Liver (tissue), 9 donors: Measurements from ENCODE around the gene NLRP9. TPM values are rescaled to one million over a fixed set of nuclear protein-coding genes. Genes with fewer than 3 reads are reported as not detected.

Source experiments
- DNase-seq: peaks from one replicate; pipeline ENCODE4 v3.0.0-alpha.2; 2017; ENCODE audit warnings: low spot score
- H3K27ac ChIP-seq, 2 donors: one replicate each; pipeline ENCODE4 v1.7.0; 2013; ENCODE audit warnings: inconsistent platforms in 2 of 2, low read length in 2 of 2, control low read depth in 1 of 2, low read depth in 1 of 2, mild to moderate bottlenecking in 1 of 2
- H3K27me3 ChIP-seq, 4 donors: one replicate each; pipeline versions ENCODE4 v1.6.1 to v1.7.0; 2013; ENCODE audit warnings: low read length in 3 of 4, inconsistent platforms in 1 of 4, mild to moderate bottlenecking in 1 of 4, moderate library complexity in 1 of 4; ENCODE audit not compliant: control insufficient read depth in 4 of 4, insufficient read depth in 4 of 4
- H3K36me3 ChIP-seq, 4 donors: one replicate each; pipeline versions ENCODE4 v1.6.1 to v1.7.0; 2013; ENCODE audit warnings: low read length in 3 of 4, mild to moderate bottlenecking in 3 of 4, low read depth in 1 of 4, moderate library complexity in 1 of 4; ENCODE audit not compliant: control insufficient read depth in 4 of 4, insufficient read depth in 3 of 4
- H3K4me1 ChIP-seq, 4 donors: one replicate each; pipeline versions ENCODE4 v1.6.1 to v1.7.0; 2013; ENCODE audit warnings: low read length in 3 of 4, mild to moderate bottlenecking in 3 of 4, moderate library complexity in 1 of 4; ENCODE audit not compliant: control insufficient read depth in 4 of 4, insufficient read depth in 4 of 4
- H3K4me3 ChIP-seq, 3 donors: one replicate each; pipeline versions ENCODE4 v1.6.1 to v1.7.0; 2013; ENCODE audit warnings: low read length in 3 of 3, control low read depth in 1 of 3, low read depth in 1 of 3, mild to moderate bottlenecking in 1 of 3
- H3K9ac ChIP-seq, 2 donors: one replicate each; pipeline ENCODE4 v1.7.0; 2013; ENCODE audit warnings: low read length in 2 of 2, mild to moderate bottlenecking in 2 of 2, moderate library complexity in 2 of 2, control low read depth in 1 of 2, low read depth in 1 of 2
- H3K9me3 ChIP-seq, 4 donors: one replicate each; pipeline versions ENCODE4 v1.6.1 to v1.7.0; 2013; ENCODE audit warnings: low read length in 3 of 4; ENCODE audit not compliant: control insufficient read depth in 4 of 4
- EGR1 ChIP-seq, 2 donors: IDR thresholded peaks; 2 replicates each; pipeline ENCODE4 v1.6.1; 2016 to 2018; ENCODE audit warnings: antibody characterized with exemption in 2 of 2, low read depth in 2 of 2
- FOXA1 ChIP-seq: IDR thresholded peaks from 2 replicates; pipeline ENCODE4 v1.6.1; 2016; ENCODE audit warnings: antibody characterized with exemption
- FOXA2 ChIP-seq: IDR thresholded peaks from 2 replicates; pipeline ENCODE4 v1.6.1; 2016; ENCODE audit warnings: antibody characterized with exemption
- GABPA ChIP-seq, 2 donors: IDR thresholded peaks in 1 of 2; conservative IDR thresholded peaks in 1 of 2; 2 replicates each; pipeline ENCODE4 v1.6.1; 2016; ENCODE audit warnings: antibody characterized with exemption in 2 of 2, mild to moderate bottlenecking in 1 of 2, moderate library complexity in 1 of 2
- HNF4A ChIP-seq, 2 donors: conservative IDR thresholded peaks; 2 replicates each; pipeline ENCODE4 v1.6.1; 2016; ENCODE audit warnings: antibody characterized with exemption in 2 of 2, mild to moderate bottlenecking in 2 of 2
- HNF4G ChIP-seq: IDR thresholded peaks from 2 replicates; pipeline ENCODE4 v1.6.1; 2016; ENCODE audit warnings: antibody characterized with exemption
- JUND ChIP-seq, 2 donors: IDR thresholded peaks; 2 replicates each; pipeline ENCODE4 v1.6.1; 2016; ENCODE audit warnings: antibody characterized with exemption in 2 of 2
- NR2F2 ChIP-seq: IDR thresholded peaks from 2 replicates; pipeline ENCODE4 v1.6.1; 2016; ENCODE audit warnings: antibody characterized with exemption
- RAD21 ChIP-seq, 2 donors: IDR thresholded peaks; 2 replicates each; pipeline ENCODE4 v1.6.1; 2016; ENCODE audit warnings: antibody characterized with exemption in 2 of 2, mild to moderate bottlenecking in 2 of 2
- RXRA ChIP-seq, 2 donors: IDR thresholded peaks; 2 replicates each; pipeline ENCODE4 v1.6.1; 2017 to 2018; ENCODE audit warnings: antibody characterized with exemption in 2 of 2, mild to moderate bottlenecking in 1 of 2
- SP1 ChIP-seq: IDR thresholded peaks from 2 replicates; pipeline ENCODE4 v1.6.1; 2018; ENCODE audit warnings: antibody characterized with exemption, mild to moderate bottlenecking
- TAF1 ChIP-seq: conservative IDR thresholded peaks from 2 replicates; pipeline ENCODE4 v1.6.1; 2016; ENCODE audit warnings: antibody characterized with exemption, mild to moderate bottlenecking
- WGBS: extraction: QIAGEN DNeasy Blood & Tissue Kit; methylation state at CpG from one replicate; pipeline ENCODE4 v1.1.7; 2013; 5-methylcytosine and 5-hydroxymethylcytosine counted together
- polyA plus RNA-seq, 2 donors: library from polyadenylated mRNA; stranded (reverse) in 1 of 2; unstranded in 1 of 2; fragments of 200-250 nt in 1 of 2; fragments of >200 nt in 1 of 2; fragmentation: Nextera tagmentation in 1 of 2; extraction: Ambion mirVana in 1 of 2; gene quantifications; one replicate each; pipeline versions ENCODE4 v1.2.1 to v1.2.3, GENCODE V29; 2013 to 2015
- total RNA-seq, 2 donors: library from RNA; depleted of rRNA; stranded (reverse); fragments of >200 nt; gene quantifications; one replicate each; pipeline ENCODE4 v1.2.3, GENCODE V29; 2014
- TF ChIP-seq, protein P1 (sequence below): IDR thresholded peaks from 2 replicates; pipeline ENCODE4 v1.6.1; 2016; ENCODE audit warnings: antibody characterized with exemption
- TF ChIP-seq, protein P2 (sequence below): IDR thresholded peaks from 2 replicates; pipeline ENCODE4 v1.6.1; 2016; ENCODE audit warnings: antibody characterized with exemption
- TF ChIP-seq, protein P3 (sequence below): IDR thresholded peaks from 2 replicates; pipeline ENCODE4 v1.6.1; 2016; ENCODE audit warnings: antibody characterized with exemption, mild to moderate bottlenecking
- TF ChIP-seq, protein P4 (sequence below): IDR thresholded peaks from 2 replicates; pipeline ENCODE4 v1.6.1; 2016; ENCODE audit warnings: antibody characterized with exemption
- donor health status: healthy.
- donor health status: healthy.
- donor health status: healthy.
- donor health status: healthy.
- donor health status: healthy.

The NLRP9 gene
- total and polyA plus RNA-seq, 4 donors = not detected

DNA sequence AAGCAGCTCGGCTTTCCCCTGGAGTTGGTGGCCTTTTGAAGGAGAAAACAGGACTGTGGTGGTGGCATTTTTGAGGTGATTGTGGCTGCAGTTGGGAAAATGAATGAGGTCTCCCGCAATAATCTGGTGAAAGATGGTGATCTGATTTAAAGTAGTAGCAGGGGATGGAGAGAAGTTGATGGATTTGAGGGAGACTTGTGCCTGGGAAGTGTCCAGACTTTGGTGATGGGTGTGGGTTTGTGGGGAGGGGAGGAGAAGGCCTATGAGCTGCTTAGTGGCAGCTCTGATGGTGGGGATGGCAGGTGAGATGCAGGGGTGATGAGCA lies 67.2 kb downstream of the NLRP9 start:
- H3K27ac ChIP-seq = no peak overlapping the region
- no peaks in the 10 kb centered on the region for H3K27me3 ChIP-seq
- H3K9me3 ChIP-seq = no peaks in the 10 kb centered on the region
- no peak overlapping the region for H3K4me3 ChIP-seq
- no peak for DNase-seq
- TF ChIP-seq FOXA2 (no peak), HNF4A (conservative IDR thresholded peaks at IDR 0.05) (no peak), JUND (IDR thresholded peaks at IDR 0.05) (no peak), EGR1 (IDR thresholded peaks at IDR 0.05; ENCODE audit: low read depth in 2 of 2) (no peak), TAF1 (no peak), NR2F2 (no peak)
- TF ChIP-seq, protein P1, sequence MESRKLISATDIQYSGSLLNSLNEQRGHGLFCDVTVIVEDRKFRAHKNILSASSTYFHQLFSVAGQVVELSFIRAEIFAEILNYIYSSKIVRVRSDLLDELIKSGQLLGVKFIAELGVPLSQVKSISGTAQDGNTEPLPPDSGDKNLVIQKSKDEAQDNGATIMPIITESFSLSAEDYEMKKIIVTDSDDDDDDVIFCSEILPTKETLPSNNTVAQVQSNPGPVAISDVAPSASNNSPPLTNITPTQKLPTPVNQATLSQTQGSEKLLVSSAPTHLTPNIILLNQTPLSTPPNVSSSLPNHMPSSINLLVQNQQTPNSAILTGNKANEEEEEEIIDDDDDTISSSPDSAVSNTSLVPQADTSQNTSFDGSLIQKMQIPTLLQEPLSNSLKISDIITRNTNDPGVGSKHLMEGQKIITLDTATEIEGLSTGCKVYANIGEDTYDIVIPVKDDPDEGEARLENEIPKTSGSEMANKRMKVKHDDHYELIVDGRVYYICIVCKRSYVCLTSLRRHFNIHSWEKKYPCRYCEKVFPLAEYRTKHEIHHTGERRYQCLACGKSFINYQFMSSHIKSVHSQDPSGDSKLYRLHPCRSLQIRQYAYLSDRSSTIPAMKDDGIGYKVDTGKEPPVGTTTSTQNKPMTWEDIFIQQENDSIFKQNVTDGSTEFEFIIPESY = no peak
- 82% methylated on average over 2 of the region's 2 CpGs for WGBS
- peaks cover 16 to 53% (median 39%) of the 10 kb centered on the region in 4 donors for H3K36me3 ChIP-seq
- no peak overlapping the region for H3K9ac ChIP-seq
- H3K4me1 ChIP-seq = peaks cover 0 to 27% (median 16%) of the 10 kb centered on the region in 4 donors

DNA sequence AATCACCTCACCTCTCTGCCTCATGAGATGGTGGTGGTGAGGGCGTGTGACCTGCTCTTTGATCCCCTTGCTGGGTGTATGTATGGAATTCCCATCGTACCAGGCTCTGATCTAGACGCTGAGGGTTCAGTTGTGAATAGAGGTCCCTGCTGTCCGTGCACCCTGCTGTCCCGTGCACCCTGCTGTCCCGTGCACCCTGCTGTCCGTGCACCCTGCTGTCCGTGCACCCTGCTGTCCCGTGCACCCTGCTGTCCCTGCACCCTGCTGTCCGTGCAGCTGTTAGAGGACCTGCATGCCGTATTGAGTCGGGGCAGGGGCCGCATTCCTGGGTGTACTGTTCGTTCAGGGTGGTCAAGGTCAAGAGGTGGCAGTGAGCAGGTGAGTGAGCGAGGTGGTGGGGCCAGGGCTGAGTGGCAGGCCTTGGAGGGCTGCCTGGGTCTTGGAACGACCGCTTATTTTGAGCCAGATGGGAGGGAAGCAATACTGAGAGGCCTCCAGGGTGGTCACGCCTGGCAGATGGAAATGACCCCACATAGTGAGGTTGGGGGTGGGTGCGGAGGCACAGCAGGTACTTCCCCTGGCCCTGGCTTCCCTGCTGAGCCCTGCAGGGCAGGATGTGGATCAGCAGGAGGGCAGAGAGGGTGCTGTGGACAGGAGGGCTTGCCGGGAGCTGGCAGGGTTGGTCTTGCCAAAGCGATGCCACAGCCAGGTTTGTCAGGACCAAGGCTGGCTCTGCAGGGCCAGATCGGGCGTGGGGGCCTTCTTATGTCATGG lies 67.7 kb downstream of the NLRP9 start:
- DNase-seq = peak; percentile 60
- TF ChIP-seq HNF4G (no peak), FOXA2 (no peak), JUND (IDR thresholded peaks at IDR 0.05) (no peak), EGR1 (IDR thresholded peaks at IDR 0.05; ENCODE audit: low read depth in 2 of 2) (no peak), HNF4A (conservative IDR thresholded peaks at IDR 0.05) (no peak), RAD21 (IDR thresholded peaks at IDR 0.05) (no peak), RXRA (IDR thresholded peaks at IDR 0.05) (no peak), FOXA1 (no peak), SP1 (no peak), GABPA (IDR thresholded peaks at IDR 0.05 in 1 of 2, conservative IDR thresholded peaks at IDR 0.05 in 1 of 2) (no peak), NR2F2 (no peak)
- TF ChIP-seq, protein P2, sequence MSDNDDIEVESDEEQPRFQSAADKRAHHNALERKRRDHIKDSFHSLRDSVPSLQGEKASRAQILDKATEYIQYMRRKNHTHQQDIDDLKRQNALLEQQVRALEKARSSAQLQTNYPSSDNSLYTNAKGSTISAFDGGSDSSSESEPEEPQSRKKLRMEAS = no peak
- TF ChIP-seq, protein P3, sequence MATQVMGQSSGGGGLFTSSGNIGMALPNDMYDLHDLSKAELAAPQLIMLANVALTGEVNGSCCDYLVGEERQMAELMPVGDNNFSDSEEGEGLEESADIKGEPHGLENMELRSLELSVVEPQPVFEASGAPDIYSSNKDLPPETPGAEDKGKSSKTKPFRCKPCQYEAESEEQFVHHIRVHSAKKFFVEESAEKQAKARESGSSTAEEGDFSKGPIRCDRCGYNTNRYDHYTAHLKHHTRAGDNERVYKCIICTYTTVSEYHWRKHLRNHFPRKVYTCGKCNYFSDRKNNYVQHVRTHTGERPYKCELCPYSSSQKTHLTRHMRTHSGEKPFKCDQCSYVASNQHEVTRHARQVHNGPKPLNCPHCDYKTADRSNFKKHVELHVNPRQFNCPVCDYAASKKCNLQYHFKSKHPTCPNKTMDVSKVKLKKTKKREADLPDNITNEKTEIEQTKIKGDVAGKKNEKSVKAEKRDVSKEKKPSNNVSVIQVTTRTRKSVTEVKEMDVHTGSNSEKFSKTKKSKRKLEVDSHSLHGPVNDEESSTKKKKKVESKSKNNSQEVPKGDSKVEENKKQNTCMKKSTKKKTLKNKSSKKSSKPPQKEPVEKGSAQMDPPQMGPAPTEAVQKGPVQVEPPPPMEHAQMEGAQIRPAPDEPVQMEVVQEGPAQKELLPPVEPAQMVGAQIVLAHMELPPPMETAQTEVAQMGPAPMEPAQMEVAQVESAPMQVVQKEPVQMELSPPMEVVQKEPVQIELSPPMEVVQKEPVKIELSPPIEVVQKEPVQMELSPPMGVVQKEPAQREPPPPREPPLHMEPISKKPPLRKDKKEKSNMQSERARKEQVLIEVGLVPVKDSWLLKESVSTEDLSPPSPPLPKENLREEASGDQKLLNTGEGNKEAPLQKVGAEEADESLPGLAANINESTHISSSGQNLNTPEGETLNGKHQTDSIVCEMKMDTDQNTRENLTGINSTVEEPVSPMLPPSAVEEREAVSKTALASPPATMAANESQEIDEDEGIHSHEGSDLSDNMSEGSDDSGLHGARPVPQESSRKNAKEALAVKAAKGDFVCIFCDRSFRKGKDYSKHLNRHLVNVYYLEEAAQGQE = no peak
- TF ChIP-seq, protein P1 = no peak
- TF ChIP-seq, protein P4, sequence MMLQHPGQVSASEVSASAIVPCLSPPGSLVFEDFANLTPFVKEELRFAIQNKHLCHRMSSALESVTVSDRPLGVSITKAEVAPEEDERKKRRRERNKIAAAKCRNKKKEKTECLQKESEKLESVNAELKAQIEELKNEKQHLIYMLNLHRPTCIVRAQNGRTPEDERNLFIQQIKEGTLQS = no peak
- Histone ChIP-seq H3K36me3 (peaks cover 18 to 55% (median 43%) of the 10 kb centered on the region in 4 donors), H3K4me3 (no peak overlapping the region), H3K9ac (no peak overlapping the region), H3K9me3 (no peaks in the 10 kb centered on the region), H3K4me1 (peaks cover 0 to 24% (median 12%) of the 10 kb centered on the region in 4 donors), H3K27me3 (no peaks in the 10 kb centered on the region), H3K27ac (no peak overlapping the region)
- WGBS = 81% methylated on average over 23 of the region's 23 CpGs
